Bronchial epithelial cell (primary cell): ENCODE results near the gene USP32. TPM values are rescaled to one million over a fixed set of nuclear protein-coding genes. Genes with fewer than 3 reads are reported as not detected.
"Not testable (repeated sequence)": the region's sequence is repeated elsewhere in the genome, so short reads cannot be mapped to it uniquely, and the experiment has no call there.

ENCODE experiments used
- DNase-seq: peaks from one replicate; pipeline ENCODE4 v3.0.0-alpha.2; 2010; ENCODE audit warnings: low read depth
- FAIRE-seq: peaks from 2 replicates; lab custom pipeline; 2011; peaks lifted over from hg19 to GRCh38; lab: Jason Lieb, UNC
- H3K27me3 ChIP-seq: 2 replicates; pipeline ENCODE4 v1.5.1; 2011; ENCODE audit warnings: low read length; ENCODE audit not compliant: control insufficient read depth, insufficient read depth
- H3K36me3 ChIP-seq: 2 replicates; pipeline ENCODE4 v1.5.1; 2011; ENCODE audit warnings: low read length; ENCODE audit not compliant: control insufficient read depth, insufficient read depth
- H3K4me3 ChIP-seq: 2 replicates; pipeline ENCODE4 v1.5.1; 2011; ENCODE audit warnings: mild to moderate bottlenecking, low read depth, low read length, control low read depth
- CTCF ChIP-seq: IDR thresholded peaks from 2 replicates; pipeline ENCODE4 v1.5.1; 2011; ENCODE audit warnings: mild to moderate bottlenecking, moderate library complexity, low read length, control low read depth, inconsistent platforms; ENCODE audit not compliant: insufficient read depth, severe bottlenecking
- total RNA-seq: library from RNA; depleted of rRNA; stranded (reverse); fragments of >200 nt; gene quantifications from 2 replicates; pipeline ENCODE4 v1.2.1, GENCODE V29; 2014

USP32 gene
- total RNA-seq, 1 donor from 2014 or later, result 35.8 TPM

- H3K4me3 ChIP-seq, result no peak overlapping the region
- no peaks in the 10 kb centered on the region for H3K36me3 ChIP-seq
- FAIRE-seq (no peak), DNase-seq (no peak)
- no peak for TF ChIP-seq CTCF
- H3K27me3 ChIP-seq, result no peaks in the 10 kb centered on the region
These were observed 40.8 kb downstream of the USP32 start for GRCh38 chr17:60351012-60351695.

GRCh38 chr17:60348616-60349015, 43.3 kb downstream of the USP32 start:
- DNase-seq (no peak), FAIRE-seq (no peak)
- Histone ChIP-seq H3K36me3 (no peaks in the 10 kb centered on the region), H3K4me3 (no peak overlapping the region), H3K27me3 (no peaks in the 10 kb centered on the region)
- no peak for TF ChIP-seq CTCF

GRCh38 chr17:60345233-60345632, 46.7 kb downstream of the USP32 start:
- no peaks in the 10 kb centered on the region for H3K27me3 ChIP-seq
- DNase-seq (no peak), FAIRE-seq (no peak)
- H3K36me3 ChIP-seq, result no peaks in the 10 kb centered on the region
- no peak overlapping the region for H3K4me3 ChIP-seq
- no peak for TF ChIP-seq CTCF

- not testable (repeated sequence) for H3K4me3 ChIP-seq, H3K27me3 ChIP-seq, H3K36me3 ChIP-seq, FAIRE-seq
- DNase-seq, result peak; percentile 56
These were observed 49.4 kb downstream of the USP32 start for GRCh38 chr17:60342492-60342891.

GRCh38 chr17:60335289-60335688, 56.6 kb downstream of the USP32 start:
- Histone ChIP-seq H3K4me3 (no peak overlapping the region), H3K27me3 (no peaks in the 10 kb centered on the region), H3K36me3 (no peaks in the 10 kb centered on the region)
- no peak for TF ChIP-seq CTCF
- DNase-seq (no peak), FAIRE-seq (no peak)

- DNase-seq, result no peak
- FAIRE-seq, result no peak
- no peak overlapping the region for H3K4me3 ChIP-seq
- no peak for TF ChIP-seq CTCF
- H3K36me3 ChIP-seq, result peaks cover 2% of the 10 kb centered on the region
- no peaks in the 10 kb centered on the region for H3K27me3 ChIP-seq
These were observed 58.3 kb downstream of the USP32 start for GRCh38 chr17:60333628-60334031.

- H3K4me3 ChIP-seq, H3K27me3 ChIP-seq, FAIRE-seq, DNase-seq, H3K36me3 ChIP-seq: not testable (repeated sequence)
These were observed 58.9 kb downstream of the USP32 start for GRCh38 chr17:60333072-60333471.
